OCI-LY3 (cell line): ENCODE results near the gene DOCK10.

ENCODE experiments used
- CTCF ChIP-seq: fragments of 200-600, 300-600 bp; sonication (generic); IDR thresholded peaks from 2 replicates; pipeline ENCODE4 v1.5.1; 2014; ENCODE audit warnings: antibody characterized with exemption, low read length, low read depth
- EZH2phosphoT487 ChIP-seq: fragments of 200-600 bp; shearing (Covaris generic); IDR thresholded peaks from 2 replicates; pipeline ENCODE4 v1.6.1; 2018; ENCODE audit warnings: antibody characterized with exemption, mixed run types, low read depth

DNA sequence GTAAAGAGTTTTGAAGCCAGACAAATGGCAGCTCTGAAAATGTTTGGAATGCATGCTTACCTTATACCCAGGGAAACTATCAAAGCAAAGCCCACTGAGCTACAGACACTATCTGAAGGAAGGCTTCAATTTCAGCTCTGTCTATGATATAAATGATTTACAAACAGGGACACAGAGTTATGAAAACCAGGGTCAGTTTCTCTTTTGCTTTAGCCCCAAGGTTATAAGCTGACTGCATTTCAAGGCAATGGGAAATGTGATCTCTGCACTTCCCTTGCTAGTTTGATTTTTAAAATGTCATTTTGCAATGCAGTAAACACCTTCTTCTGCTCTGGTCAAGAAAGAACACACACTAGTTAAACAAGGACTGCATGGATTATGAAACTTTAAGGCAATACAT, 260.9 kb downstream of the DOCK10 start:
- TF ChIP-seq CTCF (no peak), EZH2phosphoT487 (no peak)
